GM23248 (cell line): ENCODE results near the gene IPO9. TPM values are rescaled to one million over a fixed set of nuclear protein-coding genes. Genes with fewer than 3 reads are reported as not detected.

Experiments used
- DNase-seq: peaks from one replicate; pipeline ENCODE4 v3.0.0-alpha.2; 2015
- H2AFZ ChIP-seq: fragments of 200-600 bp; sonication (generic); 2 replicates; pipeline ENCODE4 v1.6.1; 2016; ENCODE audit warnings: antibody characterized with exemption
- H3F3A ChIP-seq: fragments of 200-600 bp; sonication (generic); 2 replicates; pipeline ENCODE4 v1.6.1; 2016; ENCODE audit warnings: mild to moderate bottlenecking, antibody characterized with exemption, mixed run types; ENCODE audit not compliant: insufficient read depth
- H3K27ac ChIP-seq: fragments of 200-600 bp; sonication (generic); 2 replicates; pipeline ENCODE4 v1.5.1; 2016; ENCODE audit warnings: mild to moderate bottlenecking
- H3K27me3 ChIP-seq: fragments of 200-600 bp; sonication (generic); replicated peaks from 2 replicates; pipeline ENCODE4 v1.6.1; 2016; ENCODE audit warnings: mild to moderate bottlenecking; ENCODE audit not compliant: insufficient read depth
- H3K36me3 ChIP-seq: fragments of 200-600 bp; sonication (generic); 2 replicates; pipeline ENCODE4 v1.6.1; 2016; ENCODE audit warnings: low read depth, mild to moderate bottlenecking
- H3K4me1 ChIP-seq: fragments of 200-600 bp; sonication (generic); 2 replicates; pipeline ENCODE4 v1.6.1; 2016; ENCODE audit warnings: mild to moderate bottlenecking; ENCODE audit not compliant: insufficient read depth
- H3K4me2 ChIP-seq: fragments of 200-600 bp; sonication (generic); one replicate; pipeline ENCODE4 v1.6.1; 2016; ENCODE audit warnings: mild to moderate bottlenecking; ENCODE audit not compliant: unreplicated experiment
- H3K4me3 ChIP-seq: fragments of 200-600 bp; sonication (generic); 2 replicates; pipeline ENCODE4 v1.5.1; 2016; ENCODE audit warnings: mild to moderate bottlenecking
- H3K79me2 ChIP-seq: fragments of 200-600 bp; sonication (generic); 2 replicates; pipeline ENCODE4 v1.6.1; 2016; ENCODE audit warnings: mild to moderate bottlenecking; ENCODE audit not compliant: insufficient read depth
- H3K9ac ChIP-seq: fragments of 200-600 bp; sonication (generic); 2 replicates; pipeline ENCODE4 v1.6.1; 2016; ENCODE audit warnings: mild to moderate bottlenecking
- H3K9me2 ChIP-seq: fragments of 200-600 bp; sonication (generic); 2 replicates; pipeline ENCODE4 v1.6.1; 2016; ENCODE audit warnings: mixed run types, mild to moderate bottlenecking, moderate library complexity; ENCODE audit not compliant: insufficient read depth
- H3K9me3 ChIP-seq: fragments of 200-600 bp; sonication (generic); one replicate; pipeline ENCODE4 v1.6.1; 2017; ENCODE audit warnings: low read depth
- H4K20me1 ChIP-seq: fragments of 200-600 bp; sonication (generic); 2 replicates; pipeline ENCODE4 v1.6.0; 2016; ENCODE audit not compliant: insufficient read depth
- EZH2 ChIP-seq: fragments of 200-600 bp; sonication (generic); IDR thresholded peaks from 2 replicates; pipeline ENCODE4 v1.6.1; 2018; ENCODE audit warnings: antibody characterized with exemption, mild to moderate bottlenecking; ENCODE audit not compliant: insufficient read depth, poor library complexity, severe bottlenecking
- EZH2phosphoT487 ChIP-seq: fragments of 200-600 bp; sonication (generic); IDR thresholded peaks from 2 replicates; pipeline ENCODE4 v1.6.1; 2018; ENCODE audit warnings: antibody characterized with exemption, moderate library complexity, mild to moderate bottlenecking, low read depth; ENCODE audit not compliant: insufficient read depth
- WGBS, 2 experiments: methylation state at CpG; one replicate each; pipeline ENCODE4 v1.1.6; 2015 to 2017; ENCODE audit warnings: low lambda C conversion rate in 2 of 2, low coverage in 1 of 2; ENCODE audit errors: missing lambda C conversion rate in 2 of 2; 5-methylcytosine and 5-hydroxymethylcytosine counted together
- in situ Hi-C: fragments of 300-500 bp; cut with MboI; formaldehyde crosslinking; loops from 2 replicates; pipeline ENCODE4 v1.15.0; 2020
- polyA plus RNA-seq: library from polyadenylated mRNA; unstranded; fragments of >200 nt; fragmentation: Nextera tagmentation; extraction: Ambion mirVana; gene quantifications from 2 replicates; pipeline ENCODE4 v1.2.1, GENCODE V29; 2016
- total RNA-seq: library from RNA; depleted of rRNA; stranded (reverse); fragments of >200 nt; shearing (Covaris generic); gene quantifications from 2 replicates; pipeline ENCODE4 v1.2.3, GENCODE V29; 2014

The IPO9 gene
- total and polyA plus RNA-seq, 2 experiments from 2014 or later, result 18.3 to 52.4 TPM

GRCh38 chr1:201820413-201820812 is 8.5 kb upstream of the IPO9 start:
- Histone ChIP-seq H3F3A (peaks cover 98% of the 10 kb centered on the region), H3K4me1 (peaks cover 6% of the 10 kb centered on the region; the same call in 1 of the 2 replicates), H3K9me3 (no peaks in the 10 kb centered on the region), H3K9me2 (no peaks in the 10 kb centered on the region), H3K79me2 (peaks cover 58% of the 10 kb centered on the region), H3K4me3 (no peak overlapping the region), H3K27ac (peak overlapping the region; percentile 49; the same call in 1 of the 2 replicates), H4K20me1 (no peaks in the 10 kb centered on the region), H3K36me3 (peaks cover 88% of the 10 kb centered on the region), H3K4me2 (no peak overlapping the region), H3K9ac (no peak overlapping the region), H2AFZ (no peak overlapping the region), H3K27me3 (no peaks in the 10 kb centered on the region)
- TF ChIP-seq EZH2 (no peak), EZH2phosphoT487 (no peak)
- in situ Hi-C loops, result no loop called here
- DNase-seq, result no peak
- WGBS, 2 experiments, result 92 to 100% methylated on average over 2 of the region's 2 CpGs

- H3K4me3 ChIP-seq, result no peak overlapping the region
- no peak overlapping the region for H3K4me2 ChIP-seq
- H2AFZ ChIP-seq, result no peak overlapping the region
- H3K36me3 ChIP-seq, result peaks cover 43% of the 10 kb centered on the region
- H3K27ac ChIP-seq, result peak overlapping the region; percentile 26; the same call in 1 of the 2 replicates
- no peaks in the 10 kb centered on the region for H3K9me2 ChIP-seq
- H3F3A ChIP-seq, result peaks cover 90% of the 10 kb centered on the region
- no peak overlapping the region for H3K9ac ChIP-seq
- no peaks in the 10 kb centered on the region for H4K20me1 ChIP-seq
- H3K9me3 ChIP-seq, result no peaks in the 10 kb centered on the region
- no peaks in the 10 kb centered on the region for H3K27me3 ChIP-seq
- no peak for DNase-seq
- peaks cover 24% of the 10 kb centered on the region for H3K4me1 ChIP-seq
- WGBS, 2 experiments, result 26 to 27% methylated on average over 3 of the region's 3 CpGs
- TF ChIP-seq EZH2, result no peak
- in situ Hi-C loops, result no loop called here
- H3K79me2 ChIP-seq, result peaks cover 54% of the 10 kb centered on the region
Measured at GRCh38 chr1:201825245-201825644, 3.7 kb upstream of the IPO9 start.

GRCh38 chr1:201826830-201827229 is 2.1 kb upstream of the IPO9 start:
- Histone ChIP-seq H2AFZ (no peak overlapping the region), H3K36me3 (peaks cover 27% of the 10 kb centered on the region), H3F3A (peaks cover 79% of the 10 kb centered on the region), H4K20me1 (no peaks in the 10 kb centered on the region), H3K4me3 (no peak overlapping the region), H3K9me2 (no peaks in the 10 kb centered on the region), H3K4me2 (no peak overlapping the region), H3K9ac (no peak overlapping the region), H3K27me3 (no peaks in the 10 kb centered on the region), H3K4me1 (peaks cover 38% of the 10 kb centered on the region), H3K79me2 (peaks cover 58% of the 10 kb centered on the region), H3K27ac (peak overlapping the region; percentile 30), H3K9me3 (no peaks in the 10 kb centered on the region)
- in situ Hi-C loops, result no loop called here
- WGBS, 2 experiments, result 55 to 56% methylated on average over 4 of the region's 4 CpGs
- peak; percentile 29 for DNase-seq
- TF ChIP-seq EZH2phosphoT487 (no peak), EZH2 (no peak)

GRCh38 chr1:201827321-201828216 is 1.4 kb upstream of the IPO9 start:
- H3K9me2 ChIP-seq, result no peaks in the 10 kb centered on the region
- H3K27ac ChIP-seq, result peak overlapping the region; percentile 30
- no peak for TF ChIP-seq EZH2
- no peak for TF ChIP-seq EZH2phosphoT487
- H3F3A ChIP-seq, result peaks cover 71% of the 10 kb centered on the region
- in situ Hi-C loops, result no loop called here
- H2AFZ ChIP-seq, result no peak overlapping the region
- H3K4me2 ChIP-seq, result peak overlapping the region; percentile 30
- peak overlapping the region; percentile 99; the same call in 1 of the 2 replicates for H3K4me3 ChIP-seq
- H3K27me3 ChIP-seq, result no peaks in the 10 kb centered on the region
- H3K9ac ChIP-seq, result peak overlapping the region; percentile 99
- 61 to 63% methylated on average over 8 of the region's 8 CpGs for WGBS, 2 experiments
- H4K20me1 ChIP-seq, result no peaks in the 10 kb centered on the region
- peaks cover 20% of the 10 kb centered on the region for H3K36me3 ChIP-seq
- H3K4me1 ChIP-seq, result peaks cover 38% of the 10 kb centered on the region
- peaks cover 58% of the 10 kb centered on the region for H3K79me2 ChIP-seq
- peak; percentile 50 for DNase-seq
- H3K9me3 ChIP-seq, result no peaks in the 10 kb centered on the region
